Measurements from ENCODE around the gene TLE5.

TLE5 gene, protein sequence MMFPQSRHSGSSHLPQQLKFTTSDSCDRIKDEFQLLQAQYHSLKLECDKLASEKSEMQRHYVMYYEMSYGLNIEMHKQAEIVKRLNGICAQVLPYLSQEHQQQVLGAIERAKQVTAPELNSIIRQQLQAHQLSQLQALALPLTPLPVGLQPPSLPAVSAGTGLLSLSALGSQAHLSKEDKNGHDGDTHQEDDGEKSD

DNA sequence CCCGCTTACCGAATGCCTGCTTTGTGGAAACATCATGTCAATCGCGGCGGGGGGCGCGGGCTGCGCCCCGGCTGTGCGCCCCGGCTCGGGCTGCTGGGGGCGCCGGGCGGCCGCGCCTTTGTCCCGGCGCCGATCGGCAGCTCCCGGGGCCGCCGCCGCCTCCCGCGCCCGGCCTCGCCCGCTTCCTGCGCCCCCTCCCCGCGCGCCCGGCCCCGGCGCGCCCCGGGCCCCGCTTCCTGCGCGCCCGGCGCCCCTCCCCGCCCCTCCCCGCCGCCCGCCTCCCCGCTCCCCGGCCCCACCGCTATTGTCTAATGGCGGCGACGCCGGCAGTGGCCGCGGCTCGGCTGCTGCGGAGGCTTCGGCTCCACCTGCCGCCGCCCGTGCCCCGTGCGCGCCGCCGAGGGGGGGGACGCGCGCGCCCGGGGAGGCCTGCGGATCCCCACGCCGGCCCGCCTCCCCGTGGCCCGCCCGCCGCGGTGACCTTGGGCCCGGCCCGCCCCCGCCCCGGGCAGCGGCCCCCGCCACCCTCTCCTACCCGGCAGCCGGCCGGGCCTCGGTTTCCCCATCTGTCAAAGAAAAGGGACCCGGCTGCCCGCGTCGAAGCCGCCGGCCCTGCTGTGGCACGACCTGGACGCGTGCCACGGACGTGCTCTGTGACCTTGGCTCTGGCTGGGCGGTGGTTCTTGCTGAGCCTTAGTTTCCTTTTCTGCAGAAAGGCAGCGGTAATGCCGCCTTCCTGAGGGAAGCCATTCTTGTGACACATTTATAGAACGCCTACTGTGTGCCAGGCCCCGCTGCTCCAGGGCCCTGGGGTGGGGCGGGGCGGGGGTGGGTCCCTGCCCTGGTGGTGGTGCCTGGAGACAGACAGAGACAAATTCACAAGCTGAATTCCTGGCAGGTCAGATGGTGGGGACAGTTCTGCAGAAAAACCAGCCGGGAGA lies at the start of gene TLE5:
TLE5 (minus strand) TSS at position 331 of the 941 bp plus-strand sequence; CDS start at position 36, 295 bp downstream.
- DNase-seq, result peak; percentile 22 to 81 (median 63)

DNA sequence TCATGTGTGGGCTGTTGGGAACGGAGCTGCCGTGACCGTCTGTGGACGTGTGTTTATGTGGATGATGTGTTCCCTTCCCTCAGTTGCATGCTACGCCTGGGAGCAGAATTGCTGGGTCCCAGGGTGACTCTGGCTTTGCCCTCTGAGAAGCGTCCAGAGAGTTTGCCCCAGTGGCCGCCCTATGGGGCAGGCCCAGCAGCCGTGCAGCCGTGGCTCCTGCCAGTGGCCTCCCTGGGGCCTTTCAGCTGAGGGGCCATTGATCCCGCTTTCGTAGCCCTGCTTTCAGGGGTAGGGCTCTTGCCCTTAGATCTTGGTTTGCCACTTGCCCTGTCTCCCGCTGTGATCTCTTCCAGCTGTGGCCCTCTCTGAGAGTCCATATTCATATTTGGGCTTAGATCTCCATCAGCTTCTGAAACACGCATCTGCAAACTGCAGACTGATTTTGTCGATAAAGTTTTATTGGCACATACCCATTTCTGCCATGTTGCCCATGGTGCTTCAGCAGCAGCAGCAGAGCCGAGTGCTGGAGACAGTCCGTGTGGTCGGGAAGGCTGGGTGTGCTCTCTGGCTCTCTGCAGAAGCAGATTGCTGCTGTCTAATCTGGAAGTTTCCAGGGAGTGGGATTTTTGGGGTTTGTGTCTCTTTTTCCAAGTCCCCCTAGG lies 49.4 kb upstream of the TLE5 start:
- DNase-seq, result no peak

DNA sequence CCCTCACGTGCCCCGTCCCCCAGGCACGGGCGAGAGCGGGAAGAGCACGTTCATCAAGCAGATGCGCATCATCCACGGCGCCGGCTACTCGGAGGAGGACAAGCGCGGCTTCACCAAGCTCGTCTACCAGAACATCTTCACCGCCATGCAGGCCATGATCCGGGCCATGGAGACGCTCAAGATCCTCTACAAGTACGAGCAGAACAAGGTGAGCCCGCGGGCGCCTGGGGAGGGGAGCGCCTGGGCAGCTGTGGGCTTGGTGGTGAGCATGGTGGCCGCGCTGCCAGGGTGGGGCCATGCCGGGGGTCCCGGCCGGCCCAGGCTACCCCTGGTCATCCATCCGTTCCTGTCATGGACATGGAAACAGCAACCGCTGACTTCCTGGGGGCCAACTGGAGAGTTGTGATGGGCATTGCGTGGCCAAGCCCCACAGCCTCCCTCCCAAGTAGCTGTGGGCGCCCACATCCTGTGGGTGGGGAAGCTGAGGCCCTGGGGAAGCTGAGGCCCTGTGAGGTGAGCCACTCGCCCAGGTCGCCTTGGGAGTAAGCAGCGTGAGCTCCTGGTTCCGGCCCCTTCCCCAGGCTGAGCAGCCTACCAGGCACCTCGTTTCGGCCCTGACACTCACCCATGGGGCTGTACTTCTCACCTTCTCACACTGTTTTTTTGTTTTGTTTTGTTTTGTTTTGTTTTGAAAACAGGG lies 48.0 kb upstream of the TLE5 start:
- no peak for DNase-seq

DNA sequence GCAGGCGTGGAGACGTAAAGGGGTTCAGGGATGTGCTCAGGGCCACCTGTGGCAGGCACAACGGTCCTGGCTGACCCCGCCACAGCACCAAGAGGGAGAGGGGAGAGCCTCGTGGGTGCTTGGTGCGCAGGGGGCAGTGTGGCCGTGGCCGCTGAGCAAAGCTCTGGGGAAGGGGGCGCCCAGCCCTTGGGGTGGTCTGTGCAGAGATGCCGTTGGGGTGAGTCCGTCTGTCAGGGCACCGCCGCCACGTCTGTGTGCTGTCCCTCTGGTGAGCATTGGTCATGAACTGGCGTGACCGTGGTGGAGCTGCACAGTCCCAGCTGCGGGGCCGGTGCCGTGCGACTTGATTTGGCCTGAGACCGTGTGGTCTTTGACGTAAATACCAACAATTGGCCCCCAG lies 47.2 kb upstream of the TLE5 start:
- DNase-seq, result no peak

DNA sequence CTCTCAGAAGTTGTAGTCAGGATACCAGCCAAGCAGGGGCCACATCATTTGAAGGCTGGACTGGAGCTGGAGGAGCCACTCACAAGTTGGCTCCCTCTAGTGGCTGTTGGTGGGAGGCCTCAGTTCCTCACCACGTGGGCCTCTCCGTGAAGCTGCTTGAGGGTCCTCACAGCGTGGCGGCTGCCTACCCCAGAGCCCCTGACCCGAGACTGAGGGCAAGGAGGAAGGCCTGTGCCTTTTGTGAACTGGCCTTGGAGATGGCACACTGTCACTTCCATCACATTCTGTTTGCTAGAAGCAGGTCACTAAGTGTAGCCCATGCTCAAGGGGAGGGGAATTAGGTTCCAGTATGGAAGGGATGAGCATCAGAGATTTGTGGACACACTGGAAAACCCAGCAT lies 46.5 kb upstream of the TLE5 start:
- DNase-seq, result peak; percentile 71 to 86 (median 82)

DNA sequence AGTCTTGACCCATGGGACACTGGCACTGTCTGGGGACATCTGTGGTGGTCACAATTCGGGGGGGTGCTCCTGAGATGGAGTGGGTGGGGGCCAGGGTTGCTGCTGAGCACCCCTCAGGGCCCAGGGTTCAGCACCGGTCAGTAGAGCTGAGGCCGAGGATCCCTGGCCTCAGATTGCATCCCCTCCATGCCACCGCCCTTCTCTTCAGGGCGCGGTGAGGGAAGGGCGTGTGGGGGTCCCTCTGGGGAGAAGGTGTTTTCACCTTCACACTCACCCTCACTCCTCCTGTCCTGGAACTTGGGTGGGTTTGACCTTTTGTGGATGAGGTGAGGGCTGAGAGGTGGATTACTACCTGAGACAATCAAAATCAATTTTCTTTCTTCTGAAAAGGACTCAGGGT lies 45.4 kb upstream of the TLE5 start:
- DNase-seq, result no peak

DNA sequence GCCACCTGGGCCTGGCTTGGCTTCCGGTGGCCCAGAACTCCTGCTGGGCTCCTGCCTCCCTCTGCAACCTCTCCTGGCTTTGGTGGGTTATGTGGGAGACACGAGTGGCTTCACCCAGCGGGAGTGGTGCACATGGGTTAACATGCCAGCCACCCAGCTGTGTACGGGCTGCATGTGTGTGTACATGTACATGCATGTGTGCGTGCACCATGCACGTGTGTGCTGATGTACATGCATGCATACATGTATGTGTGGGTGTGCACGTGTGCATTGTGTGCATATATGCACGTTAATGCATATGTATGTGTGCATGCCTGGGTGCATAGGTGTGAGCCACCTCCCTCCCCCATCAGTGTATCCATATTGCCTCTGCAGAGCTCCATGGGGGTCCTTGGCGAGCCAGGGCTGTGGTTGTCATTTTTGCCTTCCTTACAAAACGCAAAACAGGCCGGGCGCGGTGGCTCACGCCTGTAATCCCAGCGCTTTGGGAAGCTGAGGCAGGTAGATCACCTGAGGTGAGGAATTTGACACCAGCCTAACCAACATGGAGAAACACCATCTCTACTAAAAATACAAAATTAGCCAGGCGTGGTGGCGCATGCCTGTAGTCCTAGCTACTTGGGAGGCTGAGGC lies 44.3 kb upstream of the TLE5 start:
- no peak for DNase-seq

DNA sequence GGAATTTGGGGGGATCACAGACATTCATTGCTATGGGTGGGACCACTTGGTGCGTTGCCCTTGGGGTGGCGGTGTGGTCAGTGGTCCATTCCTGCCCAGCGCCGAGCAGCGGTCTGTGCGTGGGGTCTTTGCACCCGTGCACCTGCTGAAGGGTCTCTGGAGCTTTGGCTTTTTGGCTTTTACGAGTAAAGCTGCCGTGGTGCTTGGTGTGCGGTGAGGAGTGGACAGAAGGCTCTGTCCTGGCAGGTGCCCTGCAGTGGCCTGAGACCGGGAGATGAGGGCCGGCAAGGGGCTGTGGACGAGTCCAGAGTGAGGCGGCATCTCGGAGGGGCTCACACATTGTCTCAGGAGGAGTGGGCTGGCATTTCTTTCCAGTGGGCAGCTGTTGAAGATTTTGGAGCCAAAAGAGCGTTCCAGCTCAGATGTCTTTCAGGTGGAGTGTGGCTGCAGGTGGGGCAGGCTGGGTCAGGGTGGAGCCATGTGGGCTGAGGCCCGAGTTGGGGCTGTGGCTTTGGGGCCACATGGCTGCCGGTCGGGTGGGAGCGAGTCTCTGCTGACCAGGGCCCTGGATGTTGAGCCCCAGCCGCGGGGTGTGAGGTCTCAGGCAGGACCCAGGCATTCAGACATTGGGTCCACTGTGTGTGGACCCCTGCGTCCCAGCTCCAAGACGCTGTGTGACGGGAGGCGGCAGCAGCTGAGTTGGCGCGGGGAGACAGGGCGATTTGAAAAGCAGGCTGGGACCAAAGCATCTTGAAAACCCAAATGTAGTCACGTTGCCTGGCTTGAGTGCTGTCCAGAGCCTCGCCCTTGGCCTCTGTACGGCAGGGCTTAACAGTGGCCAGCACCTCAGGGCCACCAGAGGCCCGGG lies 43.6 kb upstream of the TLE5 start:
- no peak for DNase-seq

DNA sequence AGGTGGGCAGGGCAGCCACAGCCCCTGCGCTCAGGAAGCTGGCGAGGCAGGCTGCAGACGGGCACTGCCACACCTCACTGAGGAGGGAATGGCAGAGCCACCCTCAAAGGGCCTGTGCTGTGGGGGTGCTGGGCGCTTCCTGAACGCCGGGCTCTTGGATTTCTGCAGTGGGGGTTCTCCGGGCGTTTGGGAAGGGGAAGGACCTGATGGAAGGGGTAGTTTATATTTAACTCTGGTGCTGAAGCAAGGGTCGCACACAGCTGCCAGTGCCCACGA lies 42.4 kb upstream of the TLE5 start:
- no peak for DNase-seq

DNA sequence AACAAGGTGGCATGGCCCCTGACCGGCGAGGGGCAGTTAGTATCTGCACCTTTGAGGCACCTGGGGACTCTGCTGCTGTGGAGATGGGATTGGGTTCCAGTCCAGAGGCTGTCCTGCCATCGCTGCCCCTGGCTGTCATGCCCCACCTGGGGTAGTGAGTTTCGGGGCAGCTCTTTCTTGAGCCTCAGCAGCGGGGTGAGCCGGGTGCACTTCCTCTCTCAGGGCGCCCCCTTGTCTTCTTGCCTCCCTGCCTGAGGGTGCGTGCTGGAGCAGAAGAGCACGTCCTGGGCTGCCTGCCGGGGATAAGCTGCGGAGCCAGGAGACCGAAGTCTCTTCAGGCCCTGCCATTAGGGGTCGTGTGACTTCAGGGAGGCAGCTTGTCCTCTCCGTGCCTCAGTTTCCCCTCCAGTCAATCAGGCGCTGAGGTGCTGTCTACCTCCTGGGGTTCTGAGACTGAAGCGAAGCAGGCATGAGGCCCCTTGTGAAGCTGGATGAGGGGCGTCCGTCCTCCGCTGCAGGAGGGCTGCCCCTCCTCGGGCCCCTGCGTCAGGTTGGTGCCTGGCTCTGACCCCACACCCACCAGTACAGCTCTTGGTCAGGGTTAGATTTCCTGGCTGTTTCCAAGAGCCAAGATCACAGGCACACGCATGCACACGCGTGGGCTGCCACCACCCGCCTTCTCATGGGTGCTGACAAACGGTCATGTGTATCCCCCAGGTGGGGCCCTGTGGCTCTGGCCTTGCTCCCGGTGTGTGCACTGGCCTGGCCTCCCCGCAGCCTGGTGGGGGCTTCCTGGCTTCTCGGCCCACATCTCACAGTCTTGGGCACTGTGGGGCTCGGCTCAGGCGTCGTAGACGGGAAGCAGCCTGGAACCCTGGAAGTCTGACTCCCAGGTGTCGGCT lies 40.2 kb upstream of the TLE5 start:
- DNase-seq, result no peak

DNA sequence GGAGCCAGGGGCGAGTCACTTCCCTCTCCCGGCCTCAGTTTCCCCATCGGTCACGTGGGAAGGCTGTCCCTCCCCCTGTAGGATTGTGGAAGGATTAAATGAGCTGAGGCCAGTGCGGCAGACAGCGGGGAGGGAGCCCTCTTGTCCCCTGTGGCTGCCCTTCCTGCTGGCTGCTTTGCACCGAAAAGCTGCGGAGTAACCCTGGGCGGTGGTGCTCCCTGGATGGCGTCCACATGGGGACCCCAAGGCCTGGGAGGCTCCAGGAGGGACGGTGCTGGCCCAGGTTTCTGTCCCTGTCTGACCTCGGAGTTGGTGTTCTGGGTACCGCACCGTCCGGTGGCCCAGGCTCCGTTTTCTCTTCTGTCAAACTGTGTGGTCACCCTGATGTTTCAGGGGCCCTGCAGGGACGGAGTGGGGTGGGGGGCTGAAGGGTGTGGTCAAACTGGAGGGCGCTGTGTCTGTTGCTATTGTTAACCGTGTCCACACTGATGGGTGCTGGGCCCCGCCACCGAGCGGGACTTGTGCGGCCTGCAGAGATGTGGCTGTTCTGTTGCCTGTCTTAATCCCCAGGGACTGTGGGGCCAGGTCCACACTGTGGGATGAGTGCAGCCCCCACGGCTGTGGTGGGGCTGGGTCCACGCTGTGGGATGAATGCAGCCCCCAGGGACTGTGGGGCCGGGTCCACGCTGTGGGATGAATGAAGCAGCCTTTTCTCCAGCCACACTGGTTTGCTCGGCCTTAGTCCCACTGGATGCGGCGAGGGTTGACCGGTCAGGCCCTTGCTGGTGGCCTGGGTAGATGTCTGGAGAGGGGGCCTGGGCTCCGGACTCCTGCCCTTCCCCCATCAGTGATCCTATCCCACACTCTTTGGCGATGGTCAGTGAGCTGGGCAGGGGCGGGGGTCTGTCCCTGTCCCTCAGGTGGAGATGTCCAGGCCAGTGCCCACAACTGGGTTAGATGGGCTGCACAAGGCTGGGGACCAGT lies 38.7 kb upstream of the TLE5 start:
- DNase-seq, result no peak

DNA sequence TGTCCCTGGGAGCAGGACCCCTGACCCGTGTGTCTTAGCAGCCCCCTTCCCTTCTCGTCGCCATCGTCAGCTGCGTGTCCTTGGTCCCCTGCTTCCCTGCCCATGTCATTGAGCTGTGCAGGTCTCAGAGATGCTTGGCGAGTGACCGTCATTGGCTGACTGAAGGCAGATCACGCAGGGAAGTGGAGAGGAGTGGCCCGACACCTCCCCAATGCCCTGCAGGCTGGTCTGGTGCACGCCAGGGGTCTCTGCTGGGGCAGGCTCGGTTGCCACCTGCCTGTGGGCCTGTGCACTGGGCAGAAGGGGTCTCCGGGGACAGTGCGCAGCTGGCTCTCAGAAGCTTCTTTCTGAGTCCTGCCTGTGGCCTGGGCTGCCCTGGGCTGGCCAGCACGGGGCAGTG lies 38.0 kb upstream of the TLE5 start:
- no peak for DNase-seq

DNA sequence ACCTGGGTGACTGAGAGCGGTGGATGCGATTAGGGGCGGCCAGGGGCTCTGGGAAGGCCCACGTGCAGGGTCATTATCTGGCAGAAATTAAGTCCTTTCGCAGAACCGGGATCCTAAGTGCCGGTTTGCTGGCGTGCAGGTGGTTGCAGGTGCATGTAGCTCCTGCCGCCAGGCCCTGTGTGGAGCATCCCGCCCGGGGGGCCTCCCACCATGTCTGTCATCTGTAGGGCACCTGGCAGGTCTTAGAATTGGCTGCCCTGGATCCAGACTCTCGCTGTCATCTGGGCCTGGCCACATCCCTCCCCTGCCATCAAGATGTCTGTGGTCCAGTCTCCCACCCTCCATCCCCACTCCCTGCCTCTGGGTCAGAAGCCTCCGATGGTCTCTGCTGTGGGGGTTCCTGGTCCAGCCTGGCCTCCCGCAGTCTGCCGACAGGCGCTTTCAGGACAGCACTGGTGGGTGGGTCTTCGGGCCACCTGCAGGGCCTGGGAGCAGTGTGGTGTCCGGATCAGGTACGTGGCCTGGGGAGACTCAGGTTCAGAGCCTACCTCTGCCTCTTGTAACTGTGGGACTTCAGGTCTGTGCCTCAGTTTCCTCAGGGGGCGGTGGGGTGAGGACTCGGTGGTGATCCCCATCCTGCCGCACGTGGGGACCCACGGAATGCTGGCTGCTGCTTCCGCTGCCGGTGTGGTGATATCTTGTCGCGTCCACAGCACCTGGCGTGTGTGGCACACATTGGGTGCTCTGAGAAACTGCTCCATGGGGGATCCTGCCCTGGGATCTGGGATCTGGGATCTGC lies 37.3 kb upstream of the TLE5 start:
- DNase-seq, result no peak

DNA sequence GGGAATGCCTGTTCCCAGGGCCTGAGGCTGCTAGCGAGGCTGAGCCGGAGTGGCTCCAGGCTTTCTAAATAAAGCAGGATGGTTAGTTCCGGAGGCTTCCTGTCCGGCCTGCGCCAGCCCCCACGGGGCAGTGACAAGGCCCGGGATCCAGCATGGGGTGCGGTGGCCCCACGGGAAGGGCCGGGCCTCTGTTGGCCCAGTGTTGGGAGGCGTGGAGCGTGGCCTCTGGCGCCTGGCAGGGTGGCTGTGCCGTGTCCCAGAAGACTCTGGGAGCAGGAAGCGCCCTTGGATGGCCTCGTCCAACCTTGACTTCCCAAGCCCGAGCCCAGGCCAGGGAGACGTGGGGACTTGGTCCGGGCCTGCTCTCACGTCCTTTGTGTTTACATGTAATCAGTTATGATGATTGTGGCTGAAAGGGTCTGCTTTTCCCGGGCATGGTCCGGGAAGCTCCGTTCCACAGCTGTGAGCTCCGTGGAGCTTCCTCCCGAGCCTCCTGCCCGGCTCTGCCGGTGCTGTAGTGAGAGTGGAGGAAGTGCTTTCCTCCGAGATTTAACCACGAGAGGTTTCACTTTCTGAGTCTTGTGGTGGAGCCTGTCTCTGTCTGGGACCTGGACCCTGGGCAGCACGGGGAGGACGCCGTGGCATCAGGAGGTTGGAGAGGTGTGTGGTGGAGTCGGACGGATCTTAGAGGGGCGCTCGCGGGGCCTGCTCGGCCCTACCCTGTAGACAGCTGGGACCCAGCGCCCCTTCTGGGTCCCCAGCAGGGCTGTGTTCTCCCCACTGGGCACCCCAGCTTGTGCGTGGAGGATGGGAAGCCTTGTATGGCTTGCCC lies 36.4 kb upstream of the TLE5 start:
- peak; percentile 57 to 63 (median 61) for DNase-seq

DNA sequence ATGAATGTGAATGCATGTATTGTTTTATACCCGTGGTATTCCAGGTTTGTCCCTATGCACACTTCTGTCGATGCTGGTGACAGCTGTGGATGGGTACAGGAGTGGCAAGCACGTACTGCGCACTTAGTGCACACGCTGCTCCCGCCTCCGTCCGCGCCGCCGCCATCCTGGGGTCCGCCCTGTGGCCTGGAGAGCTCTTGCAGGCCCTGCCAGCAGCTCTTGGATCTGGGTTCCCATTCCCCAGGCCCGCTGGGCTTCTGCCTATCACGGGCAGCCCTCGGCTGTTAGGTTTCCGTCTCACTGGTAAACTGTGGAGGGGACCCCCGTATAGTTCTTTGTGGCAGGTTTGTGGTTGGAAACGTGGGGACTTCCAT lies 35.8 kb upstream of the TLE5 start:
- no peak for DNase-seq

DNA sequence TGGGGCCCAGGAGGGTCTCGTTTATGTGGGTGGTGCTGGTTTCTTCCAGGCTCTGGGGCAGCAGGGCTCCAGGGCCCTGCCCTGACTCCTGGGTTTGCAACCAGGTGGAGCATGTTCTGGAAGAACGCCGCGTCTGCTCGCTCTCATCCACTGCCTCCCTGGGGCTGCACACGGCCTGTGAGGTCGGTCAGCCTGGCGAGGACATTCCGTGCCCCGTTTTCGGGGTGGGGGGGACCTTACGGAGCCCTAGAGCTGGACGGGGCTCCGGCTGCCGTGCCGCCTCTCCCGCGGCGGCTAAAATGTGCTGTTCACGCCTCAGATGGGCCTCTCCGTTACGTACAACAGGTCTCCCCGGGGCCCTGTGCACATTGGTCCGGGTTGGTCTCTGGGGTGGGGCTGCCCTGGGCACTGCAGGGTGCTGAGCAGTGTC lies 35.2 kb upstream of the TLE5 start:
- DNase-seq, result no peak

DNA sequence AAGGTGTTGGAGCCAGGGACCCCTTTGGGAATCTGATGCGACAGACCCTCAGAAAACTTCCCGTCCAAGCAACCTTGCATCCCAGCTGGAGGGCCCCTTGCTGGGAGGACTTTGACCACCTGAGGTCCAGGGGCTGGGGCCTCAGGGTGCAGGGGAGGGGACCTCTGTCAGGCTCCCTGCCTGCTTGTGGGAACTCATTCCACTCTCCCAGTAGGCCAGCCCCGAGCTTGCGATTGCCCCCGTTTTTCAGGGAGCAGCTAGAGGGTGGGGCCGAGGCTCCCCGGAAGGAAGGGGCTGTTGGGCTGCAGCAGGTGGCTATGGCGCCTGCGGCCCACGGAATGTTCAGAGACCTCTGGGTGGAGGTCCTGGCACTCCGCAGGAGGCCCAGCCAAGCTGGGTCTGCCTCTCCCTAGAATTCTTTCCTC lies 34.6 kb upstream of the TLE5 start:
- no peak for DNase-seq

All from suppressor macrophage treated with lipopolysaccharide for 1 hour (primary cell).